GM19099 (cell line): ENCODE data around the gene BCL2L14.

Source experiments
- POLR2A ChIP-seq: IDR thresholded peaks from 3 replicates; pipeline ENCODE4 v1.6.1; 2011; ENCODE audit warnings: low read depth; ENCODE audit not compliant: insufficient read length; ENCODE audit errors: extremely low read depth

The BCL2L14 gene

DNA sequence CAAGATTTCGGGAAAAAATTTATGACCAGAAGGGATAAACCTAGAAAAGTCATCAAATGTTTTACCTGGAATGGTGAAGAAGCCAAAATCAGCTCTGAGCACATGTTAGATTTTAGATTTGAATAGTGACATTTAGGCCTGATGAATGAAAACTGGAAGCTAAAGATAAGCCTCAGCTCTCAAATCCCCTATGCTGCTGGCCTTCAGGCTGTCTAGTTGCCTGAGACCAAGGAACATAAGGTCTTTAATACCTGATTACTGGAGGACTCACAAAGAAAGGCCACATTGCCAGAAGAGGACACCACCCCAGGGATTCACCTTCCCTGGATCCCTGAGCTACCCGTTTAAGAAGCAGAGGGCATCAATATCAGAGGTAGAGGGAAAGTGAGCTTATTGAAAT is 56.6 kb downstream of the BCL2L14 start:
- TF ChIP-seq POLR2A = no peak

DNA sequence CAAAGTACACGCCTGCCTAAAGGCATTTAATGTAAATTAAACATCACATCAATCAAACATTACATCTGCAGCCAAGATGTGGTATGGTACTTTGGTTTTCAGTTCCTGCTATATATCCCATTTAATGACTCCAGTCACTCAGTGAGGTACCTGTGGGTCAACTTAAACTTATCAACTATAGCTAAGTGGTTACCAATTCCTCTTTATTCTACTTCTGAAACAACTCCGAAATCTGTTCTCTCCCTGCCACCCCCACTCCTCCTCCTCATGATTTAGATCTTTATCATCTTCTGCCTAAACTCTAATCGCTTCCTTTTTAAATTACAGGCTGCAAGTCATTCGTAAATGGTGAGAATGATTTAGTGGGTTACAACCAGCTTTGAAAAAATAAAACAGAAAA is 57.9 kb downstream of the BCL2L14 start:
- TF ChIP-seq POLR2A = no peak

DNA sequence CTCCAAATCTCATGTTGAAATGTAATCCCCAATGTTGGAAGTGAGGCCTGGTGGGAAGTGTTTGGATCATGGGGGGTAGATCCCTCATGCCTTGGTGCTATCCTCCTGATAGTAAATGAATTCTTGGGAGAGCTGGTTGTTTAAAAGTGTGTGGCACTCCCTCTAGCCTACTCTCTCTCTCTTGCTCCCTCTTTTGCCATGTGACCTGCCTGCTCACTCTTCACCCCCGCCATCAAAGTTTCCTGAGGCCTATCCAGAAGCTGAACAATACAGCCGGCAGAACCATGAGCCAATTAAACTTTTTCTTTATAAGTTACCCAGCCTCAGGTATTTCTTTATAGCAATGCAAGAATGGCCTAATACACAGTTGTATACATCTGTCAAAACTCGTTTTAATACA is 62.5 kb downstream of the BCL2L14 start:
- TF ChIP-seq POLR2A = no peak

DNA sequence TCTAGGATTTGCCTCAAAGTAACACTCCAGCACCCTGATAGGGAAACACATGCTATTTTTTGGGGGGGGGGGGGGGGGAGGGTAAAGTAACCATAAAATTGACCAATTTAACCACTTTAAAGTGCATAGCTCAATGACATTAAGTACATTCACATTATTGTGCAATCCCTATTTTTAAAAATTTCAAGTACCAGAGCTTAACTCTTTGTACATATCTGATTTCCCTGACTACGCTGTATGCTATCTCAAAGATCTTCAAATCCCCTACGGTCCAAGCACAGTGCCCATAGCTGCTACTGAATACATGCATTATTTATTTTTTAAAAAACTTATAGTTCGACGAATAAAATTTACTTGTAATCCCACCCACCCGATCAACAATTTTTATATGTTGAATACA is 63.0 kb downstream of the BCL2L14 start:
- TF ChIP-seq POLR2A = no peak

DNA sequence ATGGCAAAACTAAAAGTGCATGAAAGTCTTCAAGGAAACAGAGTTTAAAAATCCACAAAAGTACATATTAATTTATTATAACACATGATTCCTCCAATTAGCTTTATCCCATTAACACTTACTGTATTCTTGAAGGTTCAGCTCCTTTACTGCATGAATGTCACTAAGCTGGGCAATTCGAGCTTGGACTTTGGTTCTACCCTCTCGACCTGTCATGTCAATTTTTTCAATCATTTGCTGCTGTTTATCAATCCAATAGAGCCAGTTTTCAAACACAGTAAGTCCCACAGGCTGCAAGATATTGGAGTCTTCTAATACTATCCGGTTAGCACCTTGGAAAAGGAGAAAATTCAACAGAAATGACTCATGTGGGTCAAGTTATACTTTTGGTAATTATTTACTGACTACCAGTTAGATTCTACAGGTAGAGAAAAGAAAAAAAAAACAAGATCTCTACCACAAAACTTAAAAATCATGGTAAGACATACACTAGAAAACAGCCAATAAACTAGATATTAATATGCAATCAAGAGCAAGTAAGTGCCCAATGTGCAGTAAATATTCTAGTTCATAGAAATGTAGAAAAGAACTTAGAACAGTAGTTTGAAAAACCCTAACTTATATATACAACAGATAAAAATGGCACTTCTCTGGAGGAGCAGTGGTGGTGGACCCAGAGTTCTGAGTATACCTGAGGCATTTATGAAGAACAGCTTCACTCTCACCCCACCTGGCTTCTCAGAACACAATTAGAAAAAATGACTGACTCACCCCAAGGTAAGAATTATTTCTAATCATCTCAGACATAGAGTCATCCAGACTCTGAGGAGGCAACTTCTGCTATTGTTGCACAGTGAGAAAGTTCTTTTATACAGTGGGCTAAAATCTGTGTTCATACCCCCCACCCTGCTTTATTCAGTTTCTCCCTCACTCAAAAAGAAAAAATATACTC is 67.7 kb downstream of the BCL2L14 start:
- no peak for TF ChIP-seq POLR2A

DNA sequence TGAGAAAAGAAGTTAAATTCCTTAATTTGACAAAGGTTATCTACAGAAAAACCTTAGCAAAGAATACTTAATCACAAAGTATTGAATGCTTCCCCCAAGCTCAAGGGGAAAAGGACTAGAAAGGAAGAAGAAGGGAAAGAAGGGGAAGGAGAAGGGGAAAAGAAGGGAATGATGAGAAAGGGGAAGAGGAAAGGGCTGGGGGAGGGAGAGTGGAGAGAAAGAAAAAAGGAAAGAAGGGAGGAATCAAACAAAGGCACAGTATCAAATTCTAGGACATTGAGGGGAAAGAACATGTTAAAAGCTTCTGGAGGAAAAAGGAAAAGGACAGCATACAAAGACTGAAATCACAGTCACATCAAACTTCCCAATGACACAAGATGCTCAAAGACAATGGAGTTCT is 70.3 kb downstream of the BCL2L14 start:
- no peak for TF ChIP-seq POLR2A

DNA sequence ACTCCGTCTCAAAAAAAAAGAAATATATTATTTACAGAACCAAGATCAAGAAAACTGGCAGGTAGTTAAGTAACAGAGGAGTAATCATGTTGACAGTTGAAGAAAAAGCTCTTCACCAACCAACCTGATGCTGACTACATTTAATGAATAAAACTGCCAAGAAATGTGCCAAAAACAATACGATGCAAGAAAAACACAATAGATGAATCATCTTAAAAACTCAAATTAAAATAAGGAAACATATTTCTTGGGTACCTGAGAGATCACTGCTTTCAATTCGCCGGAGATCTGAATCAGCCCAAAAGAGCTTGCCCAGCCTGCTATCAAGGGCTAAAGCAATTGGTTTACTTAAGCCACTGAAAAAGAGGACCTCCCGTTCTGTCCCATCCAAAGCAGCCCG is 76.4 kb downstream of the BCL2L14 start:
- no peak for TF ChIP-seq POLR2A
